T-cell (primary cell): ENCODE data around the gene SPC24. TPM values are rescaled to one million over a fixed set of nuclear protein-coding genes. Genes with fewer than 3 reads are reported as not detected.
"Not testable (repeated sequence)": the region's sequence is repeated elsewhere in the genome, so short reads cannot be mapped to it uniquely, and the experiment has no call there.

Experiments
- ATAC-seq, 4 experiments: fragments of 200-7000 bp in 3 of 4; fragments of 150-1000 bp in 1 of 4; cut with Tn5 transposase; replicated peaks in 1 of 4; 1 replicate in 3 of 4; 2 replicates in 1 of 4; pipeline ENCODE4 v1.10.0; 2021; ENCODE audit warnings: moderate library complexity in 3 of 4, mild to moderate bottlenecking in 2 of 4, moderate number of reproducible peaks in 1 of 4
- CTCF ChIA-PET, 2 donors: fragments of 300-600 bp; sonication (Branson Sonifier 250); formaldehyde crosslinking; loops; one replicate each; lab custom pipeline; 2022; ENCODE audit warnings: antibody characterized with exemption in 2 of 2; lab: Charles Lee
- POLR2A ChIA-PET, 2 donors: fragments of 300-600 bp; sonication (Branson Sonifier 250); formaldehyde crosslinking; loops; one replicate each; lab custom pipeline; 2022; ENCODE audit warnings: antibody characterized with exemption in 2 of 2; lab: Charles Lee
- DNase-seq, 35 experiments: peaks; one replicate each; pipeline versions ENCODE4 v3.0.0 to v3.0.0-alpha.2; 2013 to 2023
- H3K27ac ChIP-seq: one replicate; pipeline ENCODE4 v1.5.1; 2013; ENCODE audit warnings: low read length
- H3K27me3 ChIP-seq, 2 experiments: replicated peaks in 1 of 2; 1 replicate in 1 of 2; 2 replicates in 1 of 2; pipeline versions ENCODE4 v1.6.1 to v1.7.0; 2013; ENCODE audit warnings: low read length in 1 of 2, mixed read lengths in 1 of 2; ENCODE audit not compliant: control insufficient read depth in 2 of 2, insufficient read depth in 2 of 2; ENCODE audit errors: extremely low read depth in 1 of 2
- H3K36me3 ChIP-seq, 2 donors: 1 replicate in 1 of 2; 2 replicates in 1 of 2; pipeline versions ENCODE4 v1.6.1 to v1.7.0; 2013; ENCODE audit warnings: low read length in 1 of 2; ENCODE audit not compliant: control insufficient read depth in 2 of 2, insufficient read depth in 1 of 2; ENCODE audit errors: extremely low read depth in 1 of 2
- H3K4me1 ChIP-seq, 2 experiments: 1 replicate in 1 of 2; 2 replicates in 1 of 2; pipeline versions ENCODE4 v1.6.1 to v1.7.0; 2013; ENCODE audit warnings: low read length in 2 of 2, mixed read lengths in 1 of 2; ENCODE audit not compliant: insufficient read depth in 2 of 2, control insufficient read depth in 1 of 2; ENCODE audit errors: extremely low read depth in 1 of 2
- H3K4me3 ChIP-seq, 2 donors: 1 replicate in 1 of 2; 2 replicates in 1 of 2; pipeline versions ENCODE4 v1.5.1 to v1.7.0; 2013; ENCODE audit warnings: mild to moderate bottlenecking in 2 of 2, low read length in 1 of 2, moderate library complexity in 1 of 2; ENCODE audit not compliant: control insufficient read depth in 1 of 2; ENCODE audit errors: extremely low read depth in 1 of 2
- H3K9me3 ChIP-seq: 2 replicates; pipeline ENCODE4 v1.7.0; 2013
- H3K27ac Mint-ChIP-seq, 2 donors: one replicate each; pipeline ENCODE4 v1.8.0; 2020 to 2021; ENCODE audit warnings: mild to moderate bottlenecking in 2 of 2, mixed read lengths in 2 of 2
- H3K27me3 Mint-ChIP-seq, 2 donors: one replicate each; pipeline ENCODE4 v1.8.0; 2021 to 2022; ENCODE audit warnings: mixed read lengths in 2 of 2
- H3K36me3 Mint-ChIP-seq: one replicate; pipeline ENCODE4 v1.8.0; 2021; ENCODE audit warnings: mixed read lengths
- H3K4me1 Mint-ChIP-seq, 3 donors: one replicate each; pipeline ENCODE4 v1.8.0; 2020 to 2022; ENCODE audit warnings: mixed read lengths in 3 of 3, mild to moderate bottlenecking in 1 of 3
- H3K4me3 Mint-ChIP-seq, 3 donors: one replicate each; pipeline ENCODE4 v1.8.0; 2020 to 2022; ENCODE audit warnings: mild to moderate bottlenecking in 3 of 3, mixed read lengths in 3 of 3, moderate library complexity in 3 of 3
- H3K9me3 Mint-ChIP-seq, 3 donors: one replicate each; pipeline ENCODE4 v1.8.0; 2020 to 2022; ENCODE audit warnings: mixed read lengths in 3 of 3
- WGBS: methylation state at CpG from one replicate; pipeline ENCODE4 v1.1.5; 2013; ENCODE audit warnings: missing lambda C conversion rate; ENCODE audit not compliant: insufficient coverage; 5-methylcytosine and 5-hydroxymethylcytosine counted together
- total RNA-seq, 35 experiments: library from RNA in 6 of 35; stranded (reverse) in 6 of 35; fragments of 120-200 nt in 1 of 35; gene quantifications; one replicate each; pipeline versions ENCODE4 v1.2.1 to v1.2.4 and lab custom pipeline; 2013 to 2026

The SPC24 gene
- total RNA-seq, 5 donors from 2014 or later (not counting 1 experiment from before 2014, with no cell fraction given) = 0.95 to 3.6 (median 2.4) TPM

DNA sequence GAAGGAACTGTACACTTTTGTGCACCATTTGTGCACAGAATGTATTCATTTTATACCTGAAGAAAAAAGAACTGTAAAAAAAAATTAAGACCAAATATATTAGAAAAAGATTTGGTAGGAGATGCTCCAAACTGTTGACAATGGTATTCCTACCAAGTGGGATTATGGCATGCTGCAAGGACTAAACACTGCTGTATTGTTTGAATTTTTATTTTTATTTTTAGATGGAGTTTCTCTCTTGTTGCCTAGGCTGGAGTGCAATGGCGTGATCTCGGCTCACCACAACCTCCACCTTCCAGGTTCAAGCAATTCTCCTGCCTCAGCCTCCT lies 4.8 kb upstream of the SPC24 start:
- POLR2A ChIA-PET, H3K4me1 ChIP-seq, H3K4me1 Mint-ChIP-seq, H3K36me3 Mint-ChIP-seq, DNase-seq, H3K4me3 ChIP-seq, H3K9me3 Mint-ChIP-seq, CTCF ChIA-PET, H3K9me3 ChIP-seq, ATAC-seq, H3K27ac Mint-ChIP-seq, H3K36me3 ChIP-seq, H3K27ac ChIP-seq, H3K27me3 ChIP-seq, H3K27me3 Mint-ChIP-seq, H3K4me3 Mint-ChIP-seq: not testable (repeated sequence)
- WGBS = no CpG with 5 or more reads among the region's 2 CpGs

DNA sequence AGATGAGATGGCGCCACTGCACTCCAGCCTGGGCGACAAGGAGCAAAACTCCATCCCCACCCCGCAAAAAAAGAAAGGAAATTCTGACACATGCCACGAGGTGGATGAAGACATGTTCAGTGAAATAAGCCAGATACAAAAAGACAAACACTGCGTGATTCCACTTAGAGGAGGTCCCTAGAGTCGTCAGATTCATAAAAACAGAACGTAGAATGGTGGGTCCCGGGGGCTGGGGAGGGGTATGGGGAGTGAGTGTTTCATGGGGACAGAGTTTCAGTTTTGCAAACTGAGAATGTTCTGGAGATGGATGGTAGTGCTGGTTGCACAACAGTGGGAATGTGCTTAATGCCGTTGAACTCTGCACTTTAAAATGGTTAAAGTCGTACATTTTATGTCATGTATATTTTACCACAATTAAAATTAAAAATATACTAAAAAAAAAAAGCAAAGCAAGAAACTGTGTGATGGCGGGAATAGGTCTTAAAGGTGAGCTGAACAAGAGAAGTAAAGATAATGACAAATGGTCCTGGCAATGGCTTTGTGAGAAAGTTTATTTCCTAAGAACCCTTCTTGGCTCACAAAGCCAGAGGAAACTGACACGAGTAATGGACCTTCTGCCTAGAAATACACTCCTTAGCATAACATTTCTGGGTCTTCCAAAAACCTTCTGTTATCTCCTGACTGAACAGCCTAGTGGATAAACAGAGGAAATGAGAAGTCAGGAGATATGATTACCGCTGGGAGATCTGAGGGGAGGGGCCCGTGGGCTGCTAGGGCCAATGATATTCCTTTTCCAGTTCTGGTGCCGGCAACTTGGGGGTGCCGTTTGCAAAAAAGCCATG lies 4.2 kb upstream of the SPC24 start:
- ChIA-PET POLR2A (interaction anchor here in 1 of 2 donors (0.9 kb wide), 1 partner anchor 82 kb away, joined by 7 read pairs; no protein-coding TSS in a partner anchor), CTCF (no interaction called here)
- no peak overlapping the region for H3K4me3 Mint-ChIP-seq
- no peak for DNase-seq
- H3K27ac ChIP-seq = no peak overlapping the region
- H3K4me3 ChIP-seq = no peak overlapping the region
- no peaks in the 10 kb centered on the region for H3K36me3 Mint-ChIP-seq
- H3K4me1 ChIP-seq = peaks cover 3 to 14% of the 10 kb centered on the region in 2 experiments
- no peaks in the 10 kb centered on the region for H3K36me3 ChIP-seq
- ATAC-seq = no peak
- H3K27me3 ChIP-seq = peaks cover 0 to 7% of the 10 kb centered on the region in 2 experiments
- peaks cover 0 to 4% (median 0%) of the 10 kb centered on the region in 3 donors for H3K9me3 Mint-ChIP-seq
- WGBS = 88% methylated on average over 5 of the region's 16 CpGs
- no peak overlapping the region for H3K27ac Mint-ChIP-seq
- no peaks in the 10 kb centered on the region for H3K9me3 ChIP-seq
- no peaks in the 10 kb centered on the region for H3K27me3 Mint-ChIP-seq
- H3K4me1 Mint-ChIP-seq = peaks cover 2 to 11% (median 8%) of the 10 kb centered on the region in 3 donors

DNA sequence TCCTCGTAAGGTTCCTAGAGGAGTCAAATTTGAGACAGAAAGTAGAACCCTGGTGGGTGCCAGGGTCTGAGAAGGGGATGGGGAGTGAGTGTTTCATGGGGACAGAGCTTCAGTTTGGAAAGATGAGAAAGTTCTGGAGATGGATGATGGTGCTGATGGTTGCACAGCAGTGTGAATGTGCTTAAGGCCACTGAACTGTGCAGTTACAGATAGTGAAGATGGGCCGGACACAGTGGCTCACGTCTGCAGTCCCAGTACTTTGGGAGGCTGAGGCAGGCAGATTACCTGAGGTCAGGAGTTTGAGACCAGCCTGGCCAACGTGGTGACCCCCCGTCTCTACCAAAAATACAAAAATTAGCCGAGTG lies 917 bp downstream of the SPC24 start:
- no peak for DNase-seq
- POLR2A ChIA-PET = interaction anchor here in 1 of 2 donors (0.5 kb wide), 1 partner anchor 503 kb away, joined by 4 read pairs; no protein-coding TSS in a partner anchor
- Mint-ChIP-seq H3K36me3 (no peaks in the 10 kb centered on the region), H3K9me3 (no peaks in the 10 kb centered on the region), H3K27me3 (no peaks in the 10 kb centered on the region), H3K27ac (no peak overlapping the region), H3K4me1 (peaks cover 10 to 17% (median 14%) of the 10 kb centered on the region in 3 donors), H3K4me3 (peak overlapping the region; percentile 79 to 86 (median 79))
- Histone ChIP-seq H3K4me1 (peaks cover 3 to 18% of the 10 kb centered on the region in 2 experiments), H3K27ac (no peak overlapping the region), H3K9me3 (no peaks in the 10 kb centered on the region), H3K27me3 (no peaks in the 10 kb centered on the region), H3K36me3 (no peaks in the 10 kb centered on the region), H3K4me3 (peak overlapping the region in 1 of 2 donors; percentile 58)
- ATAC-seq = no peak
- WGBS = 34% methylated on average over 4 of the region's 6 CpGs
- CTCF ChIA-PET = no interaction called here

DNA sequence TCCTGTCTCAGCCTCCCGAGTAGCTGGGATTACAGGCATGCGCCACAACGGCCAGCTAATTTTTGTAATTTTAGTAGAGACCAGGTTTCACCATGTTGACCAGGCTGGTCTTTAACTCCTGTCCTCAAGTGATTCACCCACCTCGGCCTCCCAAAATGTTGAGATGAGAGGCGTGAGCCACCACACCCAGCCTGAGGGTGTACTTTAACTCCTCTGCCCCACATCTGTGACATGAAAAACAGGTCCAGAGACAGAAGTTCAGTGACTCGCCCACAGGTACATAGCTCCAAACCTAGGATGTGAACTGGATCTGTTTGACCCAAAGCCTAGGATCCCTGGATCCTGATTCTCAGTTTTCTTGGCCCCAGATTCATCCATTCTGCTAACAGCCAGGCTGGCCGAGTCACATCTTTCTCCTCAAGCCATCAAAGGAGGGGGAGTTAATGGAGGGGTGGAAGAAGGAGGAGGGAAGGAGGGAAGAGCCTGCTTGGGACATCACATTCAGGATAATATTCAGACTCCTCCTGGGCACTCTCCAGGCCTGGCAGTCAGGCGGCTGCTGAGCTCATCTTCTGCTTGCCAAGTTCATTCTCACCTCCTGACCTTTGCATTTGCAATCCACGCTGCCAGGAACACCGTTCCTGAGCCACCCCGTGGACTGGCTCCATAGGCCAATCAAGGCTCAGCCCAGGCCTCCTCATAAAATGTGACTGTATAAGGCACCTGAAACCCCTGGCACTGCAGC lies 3.1 kb downstream of the SPC24 start:
- CTCF ChIA-PET = no interaction called here
- H3K9me3 Mint-ChIP-seq = no peaks in the 10 kb centered on the region
- H3K27ac ChIP-seq = no peak overlapping the region
- H3K4me3 Mint-ChIP-seq = no peak overlapping the region
- no peak overlapping the region for H3K27ac Mint-ChIP-seq
- ATAC-seq (no peak), DNase-seq (no peak)
- no peaks in the 10 kb centered on the region for H3K27me3 Mint-ChIP-seq
- no peaks in the 10 kb centered on the region for H3K27me3 ChIP-seq
- H3K4me3 ChIP-seq = no peak overlapping the region
- no peaks in the 10 kb centered on the region for H3K9me3 ChIP-seq
- H3K36me3 Mint-ChIP-seq = no peaks in the 10 kb centered on the region
- POLR2A ChIA-PET = no interaction called here
- H3K4me1 ChIP-seq = peaks cover 3 to 18% of the 10 kb centered on the region in 2 experiments
- peaks cover 10 to 17% (median 14%) of the 10 kb centered on the region in 3 donors for H3K4me1 Mint-ChIP-seq
- WGBS = 98% methylated on average over 8 of the region's 11 CpGs
- no peaks in the 10 kb centered on the region for H3K36me3 ChIP-seq

DNA sequence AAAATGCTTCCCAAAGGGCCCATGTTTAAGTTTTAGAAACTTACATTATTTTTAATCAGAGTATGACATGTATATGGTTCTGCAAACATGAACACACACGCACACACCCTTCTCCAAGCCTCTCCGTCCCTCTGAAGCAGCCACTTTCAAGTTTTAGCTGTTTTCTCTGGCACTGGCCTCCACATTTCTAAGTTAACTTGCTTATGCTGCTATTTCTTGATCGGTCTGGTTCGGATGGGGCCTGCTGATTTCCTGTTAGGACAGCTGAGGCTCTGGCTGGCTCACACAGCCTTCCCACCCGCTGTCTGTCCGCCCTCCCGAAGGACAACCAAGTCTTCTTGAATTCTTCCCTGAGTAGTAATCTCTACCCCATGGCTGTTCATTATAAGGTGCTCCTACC lies 4.4 kb downstream of the SPC24 start:
- POLR2A ChIA-PET = interaction anchor here in 1 of 2 donors (0.6 kb wide), 1 partner anchor 305 kb away, joined by 3 read pairs; no protein-coding TSS in a partner anchor

DNA sequence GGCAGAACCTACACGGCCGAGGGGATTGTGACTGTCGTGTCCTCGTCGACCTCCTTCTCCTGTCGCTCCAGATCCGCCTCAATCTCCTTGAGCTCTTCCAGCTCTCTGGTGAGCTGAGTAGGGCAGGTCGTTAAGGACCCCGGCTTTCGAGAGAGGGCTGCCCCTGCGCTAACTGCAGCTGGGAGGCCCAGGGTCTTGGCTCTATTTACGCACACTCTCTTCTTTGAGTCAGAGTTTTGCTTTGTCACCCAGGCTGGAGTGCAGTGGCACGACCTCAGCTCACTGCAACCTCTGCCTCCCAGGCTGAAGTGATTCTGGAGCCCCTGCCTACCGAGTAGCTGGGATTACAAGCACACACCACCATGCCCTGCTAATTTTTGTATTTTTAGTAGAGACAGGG lies 7.6 kb downstream of the SPC24 start:
- 95% methylated on average over 11 of the region's 14 CpGs for WGBS
- Histone ChIP-seq H3K9me3 (no peaks in the 10 kb centered on the region), H3K27ac (no peak overlapping the region), H3K36me3 (no peaks in the 10 kb centered on the region), H3K27me3 (no peaks in the 10 kb centered on the region), H3K4me1 (peaks cover 0 to 7% of the 10 kb centered on the region in 2 experiments), H3K4me3 (no peak overlapping the region)
- no peaks in the 10 kb centered on the region for H3K27me3 Mint-ChIP-seq
- H3K27ac Mint-ChIP-seq = no peak overlapping the region
- ChIA-PET POLR2A (no interaction called here), CTCF (no interaction called here)
- H3K36me3 Mint-ChIP-seq = no peaks in the 10 kb centered on the region
- ATAC-seq (no peak), DNase-seq (no peak)
- no peak overlapping the region for H3K4me3 Mint-ChIP-seq
- H3K9me3 Mint-ChIP-seq = no peaks in the 10 kb centered on the region
- peaks cover 0 to 5% (median 0%) of the 10 kb centered on the region in 3 donors for H3K4me1 Mint-ChIP-seq

More for the DNA sequence above, 4.4 kb downstream of the SPC24 start:
- Histone ChIP-seq H3K27me3 (no peaks in the 10 kb centered on the region), H3K36me3 (no peaks in the 10 kb centered on the region), H3K9me3 (no peaks in the 10 kb centered on the region), H3K4me1 (peaks cover 2 to 14% of the 10 kb centered on the region in 2 experiments), H3K4me3 (no peak overlapping the region), H3K27ac (no peak overlapping the region)
- Mint-ChIP-seq H3K36me3 (no peaks in the 10 kb centered on the region), H3K27me3 (no peaks in the 10 kb centered on the region), H3K27ac (no peak overlapping the region), H3K4me3 (no peak overlapping the region), H3K9me3 (no peaks in the 10 kb centered on the region), H3K4me1 (peaks cover 10 to 17% (median 14%) of the 10 kb centered on the region in 3 donors)
- no peak for DNase-seq
- CTCF ChIA-PET = interaction anchor here in 1 of 2 donors (0.6 kb wide), 1 partner anchor 118 kb away, joined by 6 read pairs; no protein-coding TSS in a partner anchor
- ATAC-seq = no peak
- 94% methylated on average over 3 of the region's 7 CpGs for WGBS
